ENCODE measurements around the gene UTY.

DNA sequence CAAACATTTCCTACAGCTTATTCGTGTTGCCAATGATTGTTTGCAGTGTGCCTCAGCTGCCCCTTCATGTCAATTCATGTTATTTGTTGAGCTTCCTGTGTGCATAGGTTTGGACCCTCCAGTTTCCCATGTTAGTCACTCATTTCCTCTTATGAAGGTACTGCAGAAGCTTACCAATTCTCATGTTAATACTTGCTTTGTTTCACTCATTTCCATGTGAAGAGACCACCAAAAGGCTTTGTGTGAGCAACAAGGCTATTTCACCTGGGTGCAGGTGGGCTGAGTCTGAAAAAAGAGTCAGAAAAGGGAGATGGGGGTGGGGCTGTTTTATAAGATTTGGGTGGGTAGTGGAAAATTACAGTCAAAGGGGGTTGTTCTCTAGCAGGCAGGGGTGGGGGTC is 274.6 kb downstream of the UTY start:
- no peak for TF ChIP-seq THRAP3 (IDR thresholded peaks at IDR 0.05; ENCODE audit: borderline replicate concordance)
- TF ChIP-seq NCOR1 (IDR thresholded peaks at IDR 0.05) = no peak
- no peak for TF ChIP-seq MYC (IDR thresholded peaks at IDR 0.05; ENCODE audit: low read depth, low read length)
- TF ChIP-seq MYC (CRISPR knock-in tag; IDR thresholded peaks at IDR 0.05; ENCODE audit: borderline replicate concordance, low read depth) = no peak
- no peak for TF ChIP-seq EP400 (IDR thresholded peaks at IDR 0.05)
- TF ChIP-seq, protein P1, sequence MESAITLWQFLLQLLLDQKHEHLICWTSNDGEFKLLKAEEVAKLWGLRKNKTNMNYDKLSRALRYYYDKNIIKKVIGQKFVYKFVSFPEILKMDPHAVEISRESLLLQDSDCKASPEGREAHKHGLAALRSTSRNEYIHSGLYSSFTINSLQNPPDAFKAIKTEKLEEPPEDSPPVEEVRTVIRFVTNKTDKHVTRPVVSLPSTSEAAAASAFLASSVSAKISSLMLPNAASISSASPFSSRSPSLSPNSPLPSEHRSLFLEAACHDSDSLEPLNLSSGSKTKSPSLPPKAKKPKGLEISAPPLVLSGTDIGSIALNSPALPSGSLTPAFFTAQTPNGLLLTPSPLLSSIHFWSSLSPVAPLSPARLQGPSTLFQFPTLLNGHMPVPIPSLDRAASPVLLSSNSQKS (CRISPR knock-in tag; IDR thresholded peaks at IDR 0.05) = no peak
- TF ChIP-seq, protein P2, sequence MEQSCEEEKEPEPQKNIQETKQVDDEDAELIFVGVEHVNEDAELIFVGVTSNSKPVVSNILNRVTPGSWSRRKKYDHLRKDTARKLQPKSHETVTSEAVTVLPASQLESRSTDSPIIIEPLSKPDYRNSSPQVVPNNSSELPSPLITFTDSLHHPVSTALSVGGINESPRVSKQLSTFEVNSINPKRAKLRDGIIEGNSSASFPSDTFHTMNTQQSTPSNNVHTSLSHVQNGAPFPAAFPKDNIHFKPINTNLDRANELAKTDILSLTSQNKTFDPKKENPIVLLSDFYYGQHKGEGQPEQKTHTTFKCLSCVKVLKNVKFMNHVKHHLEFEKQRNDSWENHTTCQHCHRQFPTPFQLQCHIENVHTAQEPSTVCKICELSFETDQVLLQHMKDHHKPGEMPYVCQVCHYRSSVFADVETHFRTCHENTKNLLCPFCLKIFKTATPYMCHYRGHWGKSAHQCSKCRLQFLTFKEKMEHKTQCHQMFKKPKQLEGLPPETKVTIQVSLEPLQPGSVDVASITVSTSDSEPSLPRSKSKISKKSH (CRISPR knock-in tag; IDR thresholded peaks at IDR 0.05) = no peak
- TF ChIP-seq POLR2A (conservative IDR thresholded peaks at IDR 0.05) = no peak
- TF ChIP-seq, protein P3, sequence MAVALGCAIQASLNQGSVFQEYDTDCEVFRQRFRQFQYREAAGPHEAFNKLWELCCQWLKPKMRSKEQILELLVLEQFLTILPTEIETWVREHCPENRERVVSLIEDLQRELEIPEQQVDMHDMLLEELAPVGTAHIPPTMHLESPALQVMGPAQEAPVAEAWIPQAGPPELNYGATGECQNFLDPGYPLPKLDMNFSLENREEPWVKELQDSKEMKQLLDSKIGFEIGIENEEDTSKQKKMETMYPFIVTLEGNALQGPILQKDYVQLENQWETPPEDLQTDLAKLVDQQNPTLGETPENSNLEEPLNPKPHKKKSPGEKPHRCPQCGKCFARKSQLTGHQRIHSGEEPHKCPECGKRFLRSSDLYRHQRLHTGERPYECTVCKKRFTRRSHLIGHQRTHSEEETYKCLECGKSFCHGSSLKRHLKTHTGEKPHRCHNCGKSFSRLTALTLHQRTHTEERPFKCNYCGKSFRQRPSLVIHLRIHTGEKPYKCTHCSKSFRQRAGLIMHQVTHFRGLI (CRISPR knock-in tag; IDR thresholded peaks at IDR 0.05) = no peak
- no peak for TF ChIP-seq ZC3H11A (IDR thresholded peaks at IDR 0.05; ENCODE audit: low read depth, low read length)
- TF ChIP-seq ZBTB7A (IDR thresholded peaks at IDR 0.05; ENCODE audit: borderline replicate concordance, control insufficient read depth, low read depth, low read length) = no peak
